TTC549 (cell line): Measurements from ENCODE around the gene GDF15.
"Not testable (repeated sequence)": the region's sequence is repeated elsewhere in the genome, so short reads cannot be mapped to it uniquely, and the experiment has no call there.

Source experiments
- FAIRE-seq: peaks from 2 replicates; lab custom pipeline; 2012; peaks lifted over from hg19 to GRCh38; lab: Jason Lieb, UNC

GDF15 gene

GRCh38 chr19:18385675-18386542 is at the start of gene GDF15:
Gene GDF15, plus strand, starts transcription at chr19:18386158. Its CDS starts 32 bp downstream, at chr19:18386190.
- peak; percentile 45 for FAIRE-seq

DNA sequence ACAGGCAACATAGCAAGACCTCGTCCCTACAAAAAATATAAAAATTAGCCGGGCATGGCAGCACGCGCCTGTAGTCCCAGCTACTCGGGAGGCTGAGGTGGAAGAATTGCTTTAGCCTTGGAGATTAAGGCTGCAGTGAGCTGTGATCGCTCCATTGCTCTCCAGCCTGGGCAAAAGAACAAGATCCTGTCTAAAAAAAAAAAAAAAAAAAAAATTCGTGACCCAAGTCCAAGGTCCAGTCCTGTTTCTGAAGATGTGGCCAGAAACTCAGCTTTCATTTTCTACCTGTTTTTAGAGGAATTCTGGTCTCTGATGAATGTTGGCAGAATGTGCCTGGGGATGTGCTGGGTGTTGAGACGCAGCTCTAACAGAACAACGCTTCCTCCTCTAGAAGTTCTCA is 47.4 kb upstream of the GDF15 start:
- no peak for FAIRE-seq

GRCh38 chr19:18339723-18340122 is 46.2 kb upstream of the GDF15 start:
- no peak for FAIRE-seq

DNA sequence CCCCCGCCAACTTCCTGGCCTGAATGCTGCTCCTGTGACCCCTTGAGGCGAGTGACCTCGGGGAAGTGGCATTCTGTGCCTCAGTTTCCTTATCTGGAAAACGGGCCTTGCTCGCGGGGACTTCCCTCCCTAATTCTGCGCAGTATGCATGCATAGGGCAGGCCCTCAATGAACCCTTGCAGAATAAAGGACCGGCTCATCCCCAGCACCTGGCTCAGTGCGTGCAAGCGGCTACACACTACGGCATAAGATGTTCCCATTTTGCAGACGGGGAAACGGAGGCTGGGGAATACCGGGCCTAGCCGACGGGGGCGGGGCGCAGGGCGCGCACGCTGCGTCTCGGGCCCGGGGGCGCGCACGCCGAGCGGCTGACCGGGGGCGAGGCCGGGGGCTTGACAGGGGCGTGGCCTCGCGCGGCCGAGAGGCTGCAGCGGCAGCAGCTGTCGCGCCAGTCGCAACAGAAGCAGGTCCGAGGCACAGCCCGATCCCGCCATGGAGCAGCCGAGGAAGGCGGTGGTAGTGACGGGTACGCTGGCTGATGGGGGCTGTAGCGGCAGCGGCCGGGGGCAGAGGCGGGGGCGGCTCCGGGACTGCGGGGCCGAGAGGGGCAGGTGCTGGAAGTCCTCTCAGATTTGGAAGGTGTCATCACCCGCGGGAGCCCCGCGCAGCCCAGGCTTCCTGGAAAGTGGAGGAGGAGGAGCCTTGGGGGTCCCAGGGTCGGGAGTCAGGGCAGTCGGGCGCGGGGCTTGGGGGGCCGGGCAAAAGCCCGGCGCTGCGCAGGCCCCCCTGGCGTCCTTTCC is 45.6 kb upstream of the GDF15 start, which contains the start of gene PGPEP1:
Gene PGPEP1, plus strand, starts transcription at position 409 of the 800 bp plus-strand sequence. Its CDS starts 84 bp downstream, at position 493.
- FAIRE-seq: no peak

DNA sequence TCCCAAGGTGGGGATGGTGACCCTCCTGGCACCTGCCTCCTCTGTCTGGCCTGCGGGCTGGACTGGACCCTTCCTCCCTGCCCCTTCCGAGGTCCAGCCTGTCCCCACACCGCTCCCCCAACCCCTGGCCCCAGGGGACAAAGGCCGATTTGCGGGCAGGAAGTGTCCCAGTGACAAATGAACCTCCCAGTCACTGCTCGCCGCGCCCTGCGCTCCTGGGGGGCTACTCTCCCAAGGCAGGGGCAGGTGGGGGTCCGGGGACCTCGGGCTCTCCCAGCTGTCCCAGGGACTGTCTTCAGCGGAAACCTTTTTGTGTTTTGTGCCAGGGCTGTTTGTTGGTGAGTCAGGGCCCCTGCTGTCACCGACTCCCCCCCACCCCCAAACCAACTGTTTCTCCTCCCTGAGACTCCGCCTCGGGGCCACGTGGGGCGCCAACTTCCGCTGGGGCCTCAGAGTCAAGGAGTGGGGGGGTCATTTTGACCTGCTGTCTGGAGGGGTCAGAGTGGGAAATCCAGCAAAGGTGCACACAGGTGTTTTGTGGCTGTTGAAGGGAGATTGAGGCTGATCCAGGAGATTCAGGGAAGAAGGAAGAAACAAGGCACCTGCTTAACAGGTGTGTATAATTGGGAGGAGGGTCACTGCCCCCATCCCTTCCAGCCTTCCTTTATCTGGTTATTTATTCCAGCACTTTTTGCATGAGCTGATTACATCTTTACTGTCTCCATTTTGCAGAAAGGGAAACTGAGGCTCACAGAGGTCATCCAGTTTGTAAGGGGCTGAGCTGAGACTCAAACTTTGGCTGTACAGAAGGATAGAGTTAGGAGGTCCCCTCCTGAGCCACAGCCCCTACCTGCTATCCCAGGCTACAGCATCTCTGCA is 44.7 kb upstream of the GDF15 start:
- no peak for FAIRE-seq

- FAIRE-seq: no peak
These were observed 43.8 kb upstream of the GDF15 start for GRCh38 chr19:18342090-18342632.

- no peak for FAIRE-seq
These were observed 41.4 kb upstream of the GDF15 start for GRCh38 chr19:18344582-18344950.

DNA sequence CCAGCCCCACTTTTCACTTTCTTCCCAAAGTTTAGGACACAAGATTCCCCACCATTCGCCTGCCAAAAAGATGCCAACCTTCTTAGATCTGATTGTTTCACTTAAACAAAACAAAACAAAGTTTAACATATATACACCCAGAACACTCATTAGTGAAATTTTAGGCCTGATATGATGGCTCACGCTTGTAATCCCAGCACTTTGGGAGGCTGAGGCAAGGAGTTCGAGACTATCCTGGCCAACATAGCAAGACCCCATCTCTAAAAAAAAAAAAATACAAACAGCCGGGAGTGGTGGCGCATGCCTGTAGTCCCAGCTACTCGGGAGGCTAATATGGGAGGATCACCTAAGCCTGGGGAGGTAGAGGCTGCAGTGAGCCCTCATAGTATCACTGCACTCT is 40.7 kb upstream of the GDF15 start:
- no peak for FAIRE-seq

DNA sequence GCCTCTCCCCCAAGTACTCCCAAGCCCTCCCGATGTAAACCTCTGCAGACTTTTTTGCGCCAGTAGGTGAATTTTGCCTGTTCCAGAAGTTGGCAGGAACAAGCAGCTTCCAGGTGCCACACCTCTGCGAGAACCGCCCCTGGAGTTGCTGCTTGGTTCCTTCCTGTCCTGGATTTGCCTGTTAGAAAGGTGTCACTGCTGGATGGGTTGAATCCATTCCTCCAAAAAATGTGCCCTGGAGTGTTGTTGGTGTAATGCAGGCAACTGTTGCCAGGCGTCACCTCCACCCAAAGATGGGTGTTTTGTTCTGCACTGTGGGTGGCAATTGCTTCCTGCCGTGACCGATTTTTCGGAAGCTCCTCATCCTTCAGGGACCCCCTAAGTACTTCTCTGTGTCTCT is 39.9 kb upstream of the GDF15 start:
- FAIRE-seq: no peak

- no peak for FAIRE-seq
These were observed 37.8 kb upstream of the GDF15 start for GRCh38 chr19:18348171-18348570.

DNA sequence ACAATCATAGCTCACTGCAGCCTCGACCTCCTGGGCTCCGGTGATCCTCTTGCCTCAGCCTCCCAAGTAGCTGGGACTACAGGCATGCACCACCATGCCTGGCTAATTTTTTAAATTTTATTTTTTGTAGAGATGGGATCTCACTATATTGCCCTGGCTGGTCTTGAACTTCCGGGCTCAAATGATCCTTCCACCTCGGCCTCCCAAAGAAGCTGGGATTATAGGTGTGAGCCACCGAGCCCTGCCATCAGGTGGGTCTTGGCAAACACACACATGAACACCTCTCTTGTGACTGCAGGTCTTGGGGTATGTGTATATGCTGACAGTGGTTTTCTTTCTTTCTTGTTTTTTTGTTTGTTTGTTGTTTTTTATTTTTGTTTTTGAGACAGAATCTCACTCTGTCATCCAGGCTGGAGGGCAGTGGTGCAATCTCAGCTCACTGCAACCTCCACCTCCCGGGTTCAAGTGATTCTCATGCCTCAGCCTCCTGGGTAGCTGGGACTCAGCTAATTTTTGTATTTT is 37.1 kb upstream of the GDF15 start:
- not testable (repeated sequence) for FAIRE-seq

GRCh38 chr19:18349524-18350128 is 36.3 kb upstream of the GDF15 start:
- peak; percentile 84 for FAIRE-seq

DNA sequence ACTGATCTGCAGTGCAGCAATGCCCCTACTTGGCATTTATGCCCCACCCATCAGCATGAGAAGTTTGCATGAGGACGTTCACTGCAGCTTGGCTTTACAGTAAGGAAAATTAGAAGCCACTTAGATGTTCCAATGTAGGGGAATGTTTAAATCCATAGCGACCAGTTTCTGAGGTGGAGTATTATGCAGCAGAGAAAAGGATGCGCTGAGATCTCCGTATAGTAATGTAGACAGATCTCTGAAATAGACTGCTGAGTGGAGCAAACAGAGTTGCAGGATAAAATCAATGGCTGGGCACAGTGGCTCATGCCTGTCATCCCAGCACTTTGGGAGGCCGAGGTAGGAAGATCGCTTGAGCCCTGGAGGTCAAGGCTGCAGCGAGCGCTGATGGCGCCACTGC is 35.5 kb upstream of the GDF15 start:
- no peak for FAIRE-seq

DNA sequence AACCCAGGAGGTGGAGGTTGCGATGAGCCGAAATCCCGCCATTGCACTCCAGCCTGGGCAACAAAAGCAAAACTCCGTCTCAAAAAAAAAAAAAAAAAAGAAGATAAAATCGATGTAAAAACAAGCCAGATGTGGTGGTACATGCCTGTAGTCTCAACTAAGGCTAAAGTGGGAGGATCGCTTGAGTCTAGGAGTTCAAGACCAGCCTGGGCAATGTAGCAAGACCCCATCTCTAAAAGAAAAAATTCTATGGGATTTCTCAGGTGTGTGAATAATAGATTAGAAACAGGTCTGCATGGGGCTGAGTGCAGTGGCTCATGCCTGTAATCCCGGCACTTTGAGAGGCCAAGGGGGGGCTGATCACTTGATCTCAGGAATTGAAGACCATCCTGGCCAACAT is 34.4 kb upstream of the GDF15 start:
- no peak for FAIRE-seq

DNA sequence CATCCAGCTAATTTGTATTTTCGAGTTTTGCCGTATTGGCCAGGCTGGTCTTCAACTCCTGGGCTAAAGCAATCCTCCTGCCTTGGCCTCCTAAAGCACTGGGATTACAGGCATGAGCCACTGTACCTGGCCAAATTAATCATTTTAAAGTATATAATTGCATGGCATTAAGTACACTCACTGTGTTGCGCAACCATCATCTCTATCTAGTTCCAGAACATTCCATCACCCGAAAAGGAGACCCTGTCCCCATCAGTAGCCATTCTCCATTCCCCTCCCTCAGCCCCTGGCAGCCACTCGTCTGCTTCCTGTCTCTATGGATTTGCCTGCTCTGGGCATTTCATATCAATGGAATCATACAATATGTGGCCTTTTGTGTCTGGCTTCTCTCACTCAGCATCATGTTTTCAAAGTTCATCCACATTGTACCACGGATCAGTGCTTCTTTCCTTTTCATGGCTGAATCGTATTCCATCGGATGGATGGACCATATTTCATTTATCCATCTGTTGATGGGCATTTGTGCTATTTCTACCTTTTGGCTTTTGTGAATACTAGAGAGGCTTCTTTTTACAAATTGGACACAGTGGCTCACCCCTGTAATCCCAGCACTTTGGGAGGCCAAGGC is 32.5 kb upstream of the GDF15 start:
- FAIRE-seq: no peak

DNA sequence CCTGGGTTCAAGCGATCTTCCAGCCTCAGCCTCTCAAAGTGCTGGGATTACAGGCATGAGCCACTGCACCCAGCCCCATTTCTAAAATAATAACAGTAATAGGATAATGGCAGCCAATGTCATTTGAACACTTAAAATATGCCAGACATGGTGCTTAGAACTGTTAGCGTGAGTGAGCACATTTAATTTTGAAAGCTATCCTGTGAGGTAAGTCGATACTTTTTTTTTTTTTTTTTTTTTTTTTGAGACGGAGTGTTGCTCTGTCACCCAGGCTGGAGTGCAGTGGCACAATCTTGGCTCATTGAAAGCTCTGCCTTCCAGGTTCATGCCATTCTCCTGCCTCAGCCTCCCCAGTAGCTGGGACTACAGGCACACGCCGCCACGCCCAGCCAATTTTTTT is 31.2 kb upstream of the GDF15 start:
- not testable (repeated sequence) for FAIRE-seq

GRCh38 chr19:18357041-18357440 is 28.9 kb upstream of the GDF15 start:
- FAIRE-seq: no peak

DNA sequence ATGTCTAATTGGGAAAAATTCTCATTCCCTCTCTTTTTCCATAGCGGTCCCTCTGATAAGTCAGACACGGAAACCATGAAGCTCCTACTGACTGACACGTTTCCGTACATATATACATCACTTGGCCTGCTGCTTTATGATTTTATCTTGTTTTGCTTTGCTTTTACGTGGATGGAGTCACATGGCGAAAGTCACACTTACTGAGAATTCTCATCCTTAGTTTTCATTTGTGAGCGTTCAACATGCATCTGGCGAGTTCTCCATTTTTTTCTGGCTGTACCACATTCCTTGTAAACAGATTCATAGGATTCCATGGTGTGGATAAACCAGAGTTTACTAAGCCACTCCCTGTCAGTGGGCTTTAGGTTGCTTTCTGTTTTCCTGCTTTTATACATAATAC is 24.3 kb upstream of the GDF15 start:
- no peak for FAIRE-seq

DNA sequence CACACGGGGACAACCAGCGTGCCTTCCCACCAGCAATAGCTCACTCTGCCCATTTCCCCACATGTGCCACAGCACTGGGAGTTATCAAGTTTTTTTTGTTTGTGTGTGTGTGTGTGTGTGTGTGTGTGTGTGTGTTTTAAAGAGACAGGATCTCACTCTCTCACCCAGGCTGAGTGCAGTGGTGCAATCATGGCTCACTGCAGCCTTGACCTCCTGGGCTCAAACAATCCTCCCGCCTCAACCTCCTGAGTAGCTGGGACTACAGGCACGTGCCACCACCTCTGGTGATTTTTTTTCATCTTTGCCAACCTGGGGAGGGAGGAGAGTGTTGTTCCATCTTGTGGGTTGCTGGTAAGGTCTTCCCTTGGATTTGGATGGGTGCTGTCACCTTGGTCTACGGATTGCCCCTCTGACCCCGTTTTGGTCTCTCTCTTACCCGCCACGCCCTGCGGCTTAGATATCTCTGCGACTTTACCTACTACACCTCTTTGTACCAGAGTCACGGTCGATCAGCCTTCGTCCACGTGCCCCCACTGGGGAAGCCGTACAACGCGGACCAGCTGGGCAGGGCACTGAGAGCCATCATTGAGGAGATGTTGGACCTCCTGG is 22.9 kb upstream of the GDF15 start:
- no peak for FAIRE-seq

- FAIRE-seq: no peak
These were observed 22.2 kb upstream of the GDF15 start for GRCh38 chr19:18363787-18364186.
